H9 (cell line): ENCODE results near the gene OAS2. TPM values are rescaled to one million over a fixed set of nuclear protein-coding genes. Genes with fewer than 3 reads are reported as not detected.

Experiments used
- DNase-seq: peaks from one replicate; pipeline ENCODE4 v3.0.0-alpha.2; 2017
- H2AFZ ChIP-seq: one replicate; pipeline ENCODE4 v1.6.1; 2013; ENCODE audit warnings: mild to moderate bottlenecking, low read length, control low read depth, moderate library complexity
- H2AK5ac ChIP-seq: 2 replicates; pipeline ENCODE4 v1.6.1; 2013; ENCODE audit warnings: low read length, control low read depth, mixed read lengths; ENCODE audit not compliant: insufficient read length
- H2BK120ac ChIP-seq: one replicate; pipeline ENCODE4 v1.6.1; 2013; ENCODE audit warnings: low read depth, mild to moderate bottlenecking, low read length, control low read depth, inconsistent platforms; ENCODE audit not compliant: poor library complexity, severe bottlenecking
- H2BK12ac ChIP-seq: 2 replicates; pipeline ENCODE4 v1.6.1; 2013; ENCODE audit warnings: low read length, control low read depth, mixed read lengths, low read depth; ENCODE audit not compliant: insufficient read length
- H2BK15ac ChIP-seq: 2 replicates; pipeline ENCODE4 v1.6.1; 2013; ENCODE audit warnings: low read depth, low read length, control low read depth
- H2BK20ac ChIP-seq: one replicate; pipeline ENCODE4 v1.6.1; 2013; ENCODE audit warnings: low read depth, mild to moderate bottlenecking, low read length, control low read depth, inconsistent platforms; ENCODE audit not compliant: poor library complexity, severe bottlenecking
- H2BK5ac ChIP-seq: 2 replicates; pipeline ENCODE4 v1.6.1; 2013; ENCODE audit warnings: low read length, control low read depth, mixed read lengths; ENCODE audit not compliant: insufficient read length
- H3K14ac ChIP-seq: 2 replicates; pipeline ENCODE4 v1.6.1; 2013; ENCODE audit warnings: low read length, control low read depth; ENCODE audit not compliant: insufficient read depth
- H3K18ac ChIP-seq: 2 replicates; pipeline ENCODE4 v1.6.1; 2013; ENCODE audit warnings: low read depth, mild to moderate bottlenecking, mixed read lengths, low read length, control low read depth; ENCODE audit not compliant: insufficient read length
- H3K23ac ChIP-seq: 2 replicates; pipeline ENCODE4 v1.6.1; 2013; ENCODE audit warnings: low read length, control low read depth, mixed read lengths, low read depth; ENCODE audit not compliant: insufficient read length
- H3K23me2 ChIP-seq: 2 replicates; pipeline ENCODE4 v1.6.1; 2013; ENCODE audit warnings: low read depth, mild to moderate bottlenecking, mixed read lengths, low read length, control low read depth; ENCODE audit not compliant: insufficient read length, poor library complexity, severe bottlenecking
- H3K27ac ChIP-seq: 2 replicates; pipeline ENCODE4 v1.5.1; 2013; ENCODE audit warnings: low read length, control low read depth, mixed read lengths, low read depth; ENCODE audit not compliant: insufficient read length
- H3K27me3 ChIP-seq: 2 replicates; pipeline ENCODE4 v1.6.1; 2013; ENCODE audit warnings: low read length, control low read depth, inconsistent platforms; ENCODE audit not compliant: insufficient read depth
- H3K4ac ChIP-seq: 2 replicates; pipeline ENCODE4 v1.6.1; 2013; ENCODE audit warnings: low read depth, mild to moderate bottlenecking, control low read depth, inconsistent platforms, low read length, moderate library complexity
- H3K4me1 ChIP-seq: 2 replicates; pipeline ENCODE4 v1.6.1; 2013; ENCODE audit warnings: low read length, control low read depth, inconsistent platforms; ENCODE audit not compliant: insufficient read depth
- H3K4me2 ChIP-seq: 2 replicates; pipeline ENCODE4 v1.6.1; 2013; ENCODE audit warnings: low read length, control low read depth, mixed read lengths; ENCODE audit not compliant: insufficient read length, insufficient read depth
- H3K56ac ChIP-seq: 2 replicates; pipeline ENCODE4 v1.6.1; 2013; ENCODE audit warnings: low read depth, mild to moderate bottlenecking, mixed read lengths, low read length, control low read depth; ENCODE audit not compliant: insufficient read length
- H3K79me1 ChIP-seq: 2 replicates; pipeline ENCODE4 v1.6.1; 2013; ENCODE audit warnings: low read depth, mild to moderate bottlenecking, moderate library complexity, low read length, control low read depth, inconsistent platforms; ENCODE audit not compliant: insufficient read depth, poor library complexity, severe bottlenecking
- H3K79me2 ChIP-seq: 2 replicates; pipeline ENCODE4 v1.6.1; 2013; ENCODE audit warnings: low read length, control low read depth, inconsistent platforms; ENCODE audit not compliant: insufficient read depth
- H3K9ac ChIP-seq: 2 replicates; pipeline ENCODE4 v1.6.1; 2013; ENCODE audit warnings: low read length, control low read depth, mixed read lengths; ENCODE audit not compliant: insufficient read length; ENCODE audit errors: extremely low read depth
- H3K9me3 ChIP-seq: one replicate; pipeline ENCODE4 v1.6.1; 2013; ENCODE audit warnings: low read depth, low read length, inconsistent platforms; ENCODE audit not compliant: control insufficient read depth
- H3T11ph ChIP-seq: one replicate; pipeline ENCODE4 v1.6.1; 2013; ENCODE audit warnings: mild to moderate bottlenecking, low read length, control low read depth, inconsistent platforms
- H4K20me1 ChIP-seq: one replicate; pipeline ENCODE4 v1.6.1; 2013; ENCODE audit not compliant: control insufficient read depth, insufficient read length, insufficient read depth
- H4K5ac ChIP-seq: 2 replicates; pipeline ENCODE4 v1.6.1; 2013; ENCODE audit warnings: low read depth, mild to moderate bottlenecking, mixed read lengths, low read length, control low read depth; ENCODE audit not compliant: insufficient read length
- H4K8ac ChIP-seq: replicated peaks from 2 replicates; pipeline ENCODE4 v1.6.1; 2013; ENCODE audit warnings: low read length, control low read depth, mixed read lengths, low read depth; ENCODE audit not compliant: insufficient read length
- H4K91ac ChIP-seq: 2 replicates; pipeline ENCODE4 v1.6.1; 2013; ENCODE audit warnings: low read depth, mild to moderate bottlenecking, moderate library complexity, mixed read lengths, low read length, control low read depth; ENCODE audit not compliant: insufficient read length
- H3K27ac Mint-ChIP-seq, 3 experiments: 2 replicates in 2 of 3; 3 replicates in 1 of 3; pipeline ENCODE4 v1.8.0; 2020 to 2021; ENCODE audit warnings: mixed read lengths in 3 of 3, mild to moderate bottlenecking in 1 of 3, moderate library complexity in 1 of 3
- H3K27me3 Mint-ChIP-seq: 2 replicates; pipeline ENCODE4 v1.8.0; 2021; ENCODE audit warnings: low read depth, mild to moderate bottlenecking, moderate library complexity, mixed read lengths
- H3K36me3 Mint-ChIP-seq, 3 experiments: 2 replicates in 2 of 3; 3 replicates in 1 of 3; pipeline ENCODE4 v1.8.0; 2020 to 2021; ENCODE audit warnings: low read depth in 3 of 3, mixed read lengths in 3 of 3; ENCODE audit not compliant: insufficient read depth in 1 of 3
- H3K4me1 Mint-ChIP-seq, 2 experiments: 2 replicates each; pipeline ENCODE4 v1.8.0; 2020; ENCODE audit warnings: mixed read lengths in 2 of 2
- H3K4me3 Mint-ChIP-seq, 2 experiments: 2 replicates in 1 of 2; 3 replicates in 1 of 2; pipeline ENCODE4 v1.8.0; 2020 to 2021; ENCODE audit warnings: mild to moderate bottlenecking in 2 of 2, mixed read lengths in 2 of 2, moderate library complexity in 1 of 2
- H3K9me3 Mint-ChIP-seq, 2 experiments: 2 replicates in 1 of 2; 3 replicates in 1 of 2; pipeline ENCODE4 v1.8.0; 2020; ENCODE audit warnings: mild to moderate bottlenecking in 2 of 2, mixed read lengths in 2 of 2, moderate library complexity in 1 of 2
- WGBS: extraction: QIAGEN DNeasy Blood & Tissue Kit; methylation state at CpG from one replicate; pipeline ENCODE4 v1.1.7; 2013; ENCODE audit warnings: missing lambda C conversion rate, low lambda C conversion rate, mixed read lengths; ENCODE audit not compliant: insufficient read length; ENCODE audit errors: extremely low coverage; 5-methylcytosine and 5-hydroxymethylcytosine counted together
- total RNA-seq: library from RNA; stranded (reverse); gene quantifications from 2 replicates; pipeline ENCODE4 v1.2.1, GENCODE V29; 2021
- TF ChIP-seq, protein P1 (sequence below): fragments of 200-600 bp; sonication (generic); conservative IDR thresholded peaks from 3 replicates; pipeline ENCODE4 v1.8.0; 2021; ENCODE audit warnings: antibody characterized with exemption, mild to moderate bottlenecking

OAS2 gene
- total RNA-seq, 1 experiment from 2014 or later = not detected

- no peak overlapping the region for H3K56ac ChIP-seq
- H2BK5ac ChIP-seq = no peak overlapping the region
- H3K14ac ChIP-seq = no peak overlapping the region
- H3K79me1 ChIP-seq = no peaks in the 10 kb centered on the region
- no peak overlapping the region for H4K91ac ChIP-seq
- H4K5ac ChIP-seq = no peak overlapping the region
- Mint-ChIP-seq H3K4me1 (peaks cover 0 to 7% of the 10 kb centered on the region in 2 experiments; a peak in 2 of 4 replicates), H3K27ac (no peak overlapping the region), H3K4me3 (no peak overlapping the region), H3K9me3 (no peaks in the 10 kb centered on the region; a peak in 1 of 5 replicates), H3K27me3 (peaks cover 3% of the 10 kb centered on the region; the same call in 1 of the 2 replicates), H3K36me3 (no peaks in the 10 kb centered on the region)
- no peak overlapping the region for H2BK12ac ChIP-seq
- no peak overlapping the region for H2BK15ac ChIP-seq
- H3K79me2 ChIP-seq = no peaks in the 10 kb centered on the region
- no peak overlapping the region for H3K27ac ChIP-seq
- no peak overlapping the region for H2AK5ac ChIP-seq
- no peak overlapping the region for H2BK20ac ChIP-seq
- H2BK120ac ChIP-seq = no peak overlapping the region
- H3K9ac ChIP-seq = no peak overlapping the region
- no peak overlapping the region for H3K4ac ChIP-seq
- no peaks in the 10 kb centered on the region for H4K20me1 ChIP-seq
- no peak overlapping the region for H3K23ac ChIP-seq
- no peak overlapping the region for H3K18ac ChIP-seq
- no peaks in the 10 kb centered on the region for H3K23me2 ChIP-seq
- H3K4me1 ChIP-seq = no peaks in the 10 kb centered on the region; the same call in 1 of the 2 replicates
- no peak for DNase-seq
- WGBS = no CpG with 5 or more reads among the region's 6 CpGs
- no peak overlapping the region for H4K8ac ChIP-seq
- H3T11ph ChIP-seq = no peak overlapping the region
- no peak overlapping the region for H3K4me2 ChIP-seq
- H3K27me3 ChIP-seq = no peaks in the 10 kb centered on the region
- TF ChIP-seq, protein P1, sequence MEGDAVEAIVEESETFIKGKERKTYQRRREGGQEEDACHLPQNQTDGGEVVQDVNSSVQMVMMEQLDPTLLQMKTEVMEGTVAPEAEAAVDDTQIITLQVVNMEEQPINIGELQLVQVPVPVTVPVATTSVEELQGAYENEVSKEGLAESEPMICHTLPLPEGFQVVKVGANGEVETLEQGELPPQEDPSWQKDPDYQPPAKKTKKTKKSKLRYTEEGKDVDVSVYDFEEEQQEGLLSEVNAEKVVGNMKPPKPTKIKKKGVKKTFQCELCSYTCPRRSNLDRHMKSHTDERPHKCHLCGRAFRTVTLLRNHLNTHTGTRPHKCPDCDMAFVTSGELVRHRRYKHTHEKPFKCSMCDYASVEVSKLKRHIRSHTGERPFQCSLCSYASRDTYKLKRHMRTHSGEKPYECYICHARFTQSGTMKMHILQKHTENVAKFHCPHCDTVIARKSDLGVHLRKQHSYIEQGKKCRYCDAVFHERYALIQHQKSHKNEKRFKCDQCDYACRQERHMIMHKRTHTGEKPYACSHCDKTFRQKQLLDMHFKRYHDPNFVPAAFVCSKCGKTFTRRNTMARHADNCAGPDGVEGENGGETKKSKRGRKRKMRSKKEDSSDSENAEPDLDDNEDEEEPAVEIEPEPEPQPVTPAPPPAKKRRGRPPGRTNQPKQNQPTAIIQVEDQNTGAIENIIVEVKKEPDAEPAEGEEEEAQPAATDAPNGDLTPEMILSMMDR = no peak
- H2AFZ ChIP-seq = no peak overlapping the region
- no peaks in the 10 kb centered on the region for H3K9me3 ChIP-seq
Measured at GRCh38 chr12:112979041-112979680, 842 bp downstream of the OAS2 start.
